ENCODE measurements around the gene GPR89A.

DNA sequence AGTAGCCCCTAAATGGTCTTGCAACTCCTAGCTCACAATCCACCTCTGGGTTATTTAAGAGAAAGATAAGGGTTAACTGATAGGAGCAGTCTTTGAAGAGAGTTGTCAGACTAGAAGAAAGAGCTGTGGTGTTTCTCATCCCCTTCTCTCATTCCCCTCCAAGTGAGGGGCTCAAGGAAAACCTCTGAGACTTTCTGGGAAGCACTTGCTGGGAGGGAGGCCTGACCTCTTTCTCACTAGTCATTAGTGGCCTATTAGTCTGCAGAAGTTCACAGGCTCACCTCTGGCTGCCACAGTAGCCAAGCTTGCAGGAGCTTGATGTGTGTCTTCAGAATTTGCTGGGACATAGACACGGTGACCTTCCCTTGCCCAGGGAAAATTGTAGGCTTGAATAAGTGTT, 6.2 kb upstream of the GPR89A start:
- TF ChIP-seq POLR2A (IDR thresholded peaks at IDR 0.05) (no peak), POLR2AphosphoS5 (IDR thresholded peaks at IDR 0.05; ENCODE audit: insufficient read depth in 1 of 2, low read depth in 1 of 2) (no peak)
- TF ChIP-seq, protein P1, sequence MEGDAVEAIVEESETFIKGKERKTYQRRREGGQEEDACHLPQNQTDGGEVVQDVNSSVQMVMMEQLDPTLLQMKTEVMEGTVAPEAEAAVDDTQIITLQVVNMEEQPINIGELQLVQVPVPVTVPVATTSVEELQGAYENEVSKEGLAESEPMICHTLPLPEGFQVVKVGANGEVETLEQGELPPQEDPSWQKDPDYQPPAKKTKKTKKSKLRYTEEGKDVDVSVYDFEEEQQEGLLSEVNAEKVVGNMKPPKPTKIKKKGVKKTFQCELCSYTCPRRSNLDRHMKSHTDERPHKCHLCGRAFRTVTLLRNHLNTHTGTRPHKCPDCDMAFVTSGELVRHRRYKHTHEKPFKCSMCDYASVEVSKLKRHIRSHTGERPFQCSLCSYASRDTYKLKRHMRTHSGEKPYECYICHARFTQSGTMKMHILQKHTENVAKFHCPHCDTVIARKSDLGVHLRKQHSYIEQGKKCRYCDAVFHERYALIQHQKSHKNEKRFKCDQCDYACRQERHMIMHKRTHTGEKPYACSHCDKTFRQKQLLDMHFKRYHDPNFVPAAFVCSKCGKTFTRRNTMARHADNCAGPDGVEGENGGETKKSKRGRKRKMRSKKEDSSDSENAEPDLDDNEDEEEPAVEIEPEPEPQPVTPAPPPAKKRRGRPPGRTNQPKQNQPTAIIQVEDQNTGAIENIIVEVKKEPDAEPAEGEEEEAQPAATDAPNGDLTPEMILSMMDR (IDR thresholded peaks at IDR 0.05), result no peak
